Heart left ventricle (tissue), 16 donors: ENCODE measurements around the gene AHDC1. TPM values are rescaled to one million over a fixed set of nuclear protein-coding genes. Genes with fewer than 3 reads are reported as not detected.

ENCODE experiments used
- ATAC-seq, 4 donors: fragments of 200-7000 bp; cut with Tn5 transposase; one replicate each; pipeline ENCODE4 v1.9.1; 2020 to 2022; ENCODE audit warnings: moderate library complexity in 4 of 4, mild to moderate bottlenecking in 3 of 4, moderate number of reproducible peaks in 1 of 4
- DNase-seq, 5 donors: peaks; one replicate each; pipeline ENCODE4 v3.0.0-alpha.2; 2020
- H3K27ac ChIP-seq, 12 donors: fragments of 200-600 bp; sonication (generic) in 4 of 12; one replicate each; pipeline versions ENCODE4 v1.5.0 to v1.8.0; 2016 to 2022; ENCODE audit warnings: mild to moderate bottlenecking in 2 of 12
- H3K27me3 ChIP-seq, 9 donors: fragments of 200-600 bp; sonication (generic) in 2 of 9; one replicate each; pipeline versions ENCODE4 v1.5.1 to v1.8.0; 2016 to 2022; ENCODE audit warnings: mild to moderate bottlenecking in 3 of 9
- H3K36me3 ChIP-seq, 9 donors: fragments of 200-600 bp; sonication (generic) in 2 of 9; one replicate each; pipeline versions ENCODE4 v1.5.0 to v1.8.0; 2018 to 2022; ENCODE audit warnings: mild to moderate bottlenecking in 2 of 9
- H3K4me1 ChIP-seq, 12 donors: fragments of 200-600 bp; sonication (generic) in 4 of 12; one replicate each; pipeline versions ENCODE4 v1.5.0 to v1.8.0; 2016 to 2022; ENCODE audit warnings: mild to moderate bottlenecking in 3 of 12
- H3K4me3 ChIP-seq, 12 donors: fragments of 200-600 bp; sonication (generic) in 4 of 12; one replicate each; pipeline versions ENCODE4 v1.5.0 to v1.8.0; 2017 to 2022; ENCODE audit warnings: mild to moderate bottlenecking in 9 of 12, moderate library complexity in 4 of 12
- H3K9me3 ChIP-seq, 12 donors: fragments of 200-600 bp; sonication (generic) in 4 of 12; one replicate each; pipeline versions ENCODE4 v1.5.0 to v1.8.0; 2016 to 2022; ENCODE audit warnings: mild to moderate bottlenecking in 1 of 12
- CTCF ChIP-seq, 12 donors: fragments of 200-600 bp; sonication (generic) in 4 of 12; IDR thresholded peaks; one replicate each; pipeline versions ENCODE4 v1.5.0 to v1.8.0; 2018 to 2022; ENCODE audit warnings: antibody characterized with exemption in 12 of 12, mild to moderate bottlenecking in 5 of 12
- POLR2A ChIP-seq, 2 donors: fragments of 450-650 bp; IDR thresholded peaks; one replicate each; pipeline ENCODE4 v1.6.1; 2017; ENCODE audit warnings: antibody characterized with exemption in 2 of 2, mild to moderate bottlenecking in 2 of 2, moderate library complexity in 2 of 2
- WGBS, 4 donors: extraction: QIAGEN DNeasy Blood & Tissue Kit in 2 of 4; methylation state at CpG; one replicate each; pipeline versions ENCODE4 v1.1.5 to v1.1.7; 2013 to 2018; 5-methylcytosine and 5-hydroxymethylcytosine counted together
- intact Hi-C, 10 donors: fragments of 100-400 bp; cut with DNase I; formaldehyde crosslinking; loops; one replicate each; pipeline versions ENCODE4 v1.11.1 to v1.14.2; 2022
- polyA plus RNA-seq, 2 donors: library from polyadenylated mRNA; stranded (reverse); fragments of 200-250 nt; gene quantifications; one replicate each; pipeline ENCODE4 v1.2.3, GENCODE V29; 2013
- total RNA-seq, 9 donors: library from RNA; depleted of rRNA in 2 of 9; stranded (reverse); fragments of >200 nt in 2 of 9; fragmentation: NEBNext Ultra II Directional in 3 of 9; extraction: Animal tissue kit (Norgen Biotek cat#: 25700) in 3 of 9; gene quantifications; one replicate each; pipeline versions ENCODE4 v1.1.0 to v1.2.4, GENCODE V29; 2016 to 2023
- donor health status: ischemic (EF 13 %, LVEDD 7.1; RV severe dilation, severe dysfunction).
- donor health status: healthy with polysubstance abuse.
- donor health status: DM: no; HTN: yes; CAD: no.
- donor health status: DM: no; HTN: no; CAD: no.
- donor health status: ischemic (EF 25% LVEDD 6.9; RV normal size, moderate dysfunction).
- donor health status: ischemic (EF 25% LVEDD 5.7; RV mildly dilated, moderate dysfunction).
- donor health status: healthy.
- donor health status: DM: yes; HTN: yes; CAD: no.
- donor health status: ischemic (EF 35%, LVEDD 5.7; RV mildly dilated, moderate dysfunction).
- donor health status: nonischemic (EF 11% LVEDD 7.7; RV severe dilation, severe dysfunction).
- donor health status: DM: yes; HTN: yes; CAD: no.
- donor health status: PGD.
- donor health status: ischemic (EF 29% LVEDD 5.4; RV normal size, mild dysfunction).
- donor health status: nonischemic (EF 23%, LVEDD 6.1; RV moderate dilation, normal function).

AHDC1 gene
- total and polyA plus RNA-seq, 11 donors, result 25.8 to 50.2 (median 42.1) TPM

GRCh38 chr1:27536767-27537166 is 67.2 kb downstream of the AHDC1 start:
- Histone ChIP-seq H3K27ac (peak overlapping the region in 11 of 12 donors; percentile 65 to 94 (median 78)), H3K9me3 (no peaks in the 10 kb centered on the region), H3K4me3 (no peak overlapping the region), H3K4me1 (peaks cover 12 to 64% (median 47%) of the 10 kb centered on the region in 12 donors), H3K27me3 (no peaks in the 10 kb centered on the region), H3K36me3 (peaks cover 0 to 50% (median 27%) of the 10 kb centered on the region in 9 donors)
- peak; percentile 75 to 87 (median 79) for DNase-seq
- WGBS, 4 donors, result 11 to 23% (median 18%) methylated on average over 11 of the region's 11 CpGs
- ATAC-seq, result peak; percentile 55 to 87 (median 86)
- intact Hi-C loops, result loop anchor here in 1 of 10 donors (5.0 kb wide), 1 partner anchor 129 kb away; no protein-coding TSS in a partner anchor
- TF ChIP-seq POLR2A (IDR thresholded peaks at IDR 0.05) (no peak), CTCF (IDR thresholded peaks at IDR 0.05) (peak in 1 of 12 donors; percentile 2)

GRCh38 chr1:27536010-27536757 is 67.8 kb downstream of the AHDC1 start:
- Histone ChIP-seq H3K27ac (peak overlapping the region in 10 of 12 donors; percentile 66 to 94 (median 79)), H3K36me3 (peaks cover 0 to 48% (median 27%) of the 10 kb centered on the region in 9 donors), H3K4me1 (peaks cover 12 to 58% (median 44%) of the 10 kb centered on the region in 12 donors), H3K4me3 (no peak overlapping the region), H3K9me3 (no peaks in the 10 kb centered on the region), H3K27me3 (no peaks in the 10 kb centered on the region)
- TF ChIP-seq CTCF (IDR thresholded peaks at IDR 0.05) (no peak), POLR2A (IDR thresholded peaks at IDR 0.05) (no peak)
- WGBS, 4 donors, result 52 to 57% (median 55%) methylated on average over 15 of the region's 15 CpGs
- DNase-seq (no peak), ATAC-seq (peak in 3 of 4 donors; percentile 1 to 4 (median 1))
- intact Hi-C loops, result loop anchor here in 1 of 10 donors (5.0 kb wide), 1 partner anchor 129 kb away; no protein-coding TSS in a partner anchor

GRCh38 chr1:27535386-27535785 is 68.6 kb downstream of the AHDC1 start:
- H3K36me3 ChIP-seq, result peaks cover 0 to 45% (median 27%) of the 10 kb centered on the region in 9 donors
- no peak for TF ChIP-seq POLR2A (IDR thresholded peaks at IDR 0.05)
- no peak for TF ChIP-seq CTCF (IDR thresholded peaks at IDR 0.05)

GRCh38 chr1:27531959-27532685 is 71.8 kb downstream of the AHDC1 start:
- H3K9me3 ChIP-seq, result no peaks in the 10 kb centered on the region
- H3K4me1 ChIP-seq, result peaks cover 18 to 51% (median 43%) of the 10 kb centered on the region in 12 donors
- H3K36me3 ChIP-seq, result peaks cover 0 to 35% (median 24%) of the 10 kb centered on the region in 9 donors
- DNase-seq (no peak), ATAC-seq (no peak)
- TF ChIP-seq CTCF (IDR thresholded peaks at IDR 0.05) (no peak), POLR2A (IDR thresholded peaks at IDR 0.05) (no peak)
- no peak overlapping the region for H3K4me3 ChIP-seq
- peak overlapping the region in 1 of 12 donors; percentile 18 for H3K27ac ChIP-seq
- 84 to 91% (median 88%) methylated on average over 14 of the region's 14 CpGs for WGBS, 4 donors
- no peaks in the 10 kb centered on the region for H3K27me3 ChIP-seq
- intact Hi-C loops, result no loop called here

More at GRCh38 chr1:27535386-27535785, 68.6 kb downstream of the AHDC1 start:
- DNase-seq (no peak), ATAC-seq (no peak)
- peak overlapping the region in 9 of 12 donors; percentile 66 to 94 (median 80) for H3K27ac ChIP-seq
- intact Hi-C loops, result loop anchor here in 1 of 10 donors (5.0 kb wide), 1 partner anchor 128 kb away; no protein-coding TSS in a partner anchor
- no peaks in the 10 kb centered on the region for H3K9me3 ChIP-seq
- H3K27me3 ChIP-seq, result no peaks in the 10 kb centered on the region
- WGBS, 4 donors, result 13 to 40% (median 34%) methylated on average over 2 of the region's 2 CpGs
- H3K4me1 ChIP-seq, result peaks cover 12 to 51% (median 38%) of the 10 kb centered on the region in 12 donors
- H3K4me3 ChIP-seq, result no peak overlapping the region
